Measurements from ENCODE around the gene AURKB. TPM values are rescaled to one million over a fixed set of nuclear protein-coding genes. Genes with fewer than 3 reads are reported as not detected.

AURKB gene
- total and polyA plus RNA-seq, 3 donors from 2014 or later = 2.4 to 3.7 (median 3.2) TPM

DNA sequence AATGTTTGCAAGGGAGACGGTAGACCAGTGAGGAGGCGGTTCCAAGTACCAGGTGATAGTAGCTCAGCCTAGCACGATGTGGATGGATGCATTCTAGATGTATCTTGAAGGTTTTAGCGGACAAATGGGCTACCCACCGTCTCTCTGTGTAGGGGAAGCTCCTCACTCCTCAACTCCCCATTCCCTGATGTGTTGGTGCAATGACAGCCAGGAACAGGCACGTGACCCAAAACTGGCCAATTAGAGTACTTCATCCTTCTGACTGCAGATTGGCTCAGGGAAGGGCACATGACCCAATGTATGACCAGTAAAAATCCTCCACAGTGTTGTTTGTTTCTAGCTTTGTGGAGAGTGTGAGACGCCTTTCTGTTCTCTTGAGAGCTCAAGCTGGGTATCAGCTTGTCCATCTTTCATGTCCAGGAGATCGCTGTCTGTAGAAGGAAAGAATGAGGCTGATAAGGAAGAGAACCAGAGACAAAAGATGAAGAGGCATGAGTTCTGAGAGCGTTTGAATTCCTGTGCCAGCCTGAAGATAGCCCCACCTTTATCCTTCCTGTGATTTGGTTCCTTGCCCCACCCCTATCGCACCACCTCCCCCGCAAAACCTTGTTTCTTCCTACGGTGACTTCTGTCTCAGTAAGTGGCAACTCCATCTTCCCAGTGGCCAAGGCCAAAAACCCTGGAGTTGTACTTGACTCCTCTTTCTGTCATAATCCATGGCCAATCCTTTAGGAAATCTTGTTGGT lies 18.1 kb downstream of the AURKB start:
- WGBS, 2 donors = 9 to 11% methylated on average over 12 of the region's 12 CpGs
- peaks cover 42% of the 10 kb centered on the region for H3K4me1 ChIP-seq
- H3K27me3 ChIP-seq = no peaks in the 10 kb centered on the region
- intact Hi-C loops (cut with DNase I; ENCODE audit: low total_unique reads) = no loop called here
- peak; percentile 95 for DNase-seq
- no peaks in the 10 kb centered on the region for H3K9me3 ChIP-seq
- H3K4me3 ChIP-seq = peak overlapping the region in 1 of 2 donors; percentile 42
- TF ChIP-seq CTCF (IDR thresholded peaks at IDR 0.05) = no peak
- peak; percentile 24 for TF ChIP-seq POLR2A (IDR thresholded peaks at IDR 0.05)
- peak overlapping the region; percentile 78 to 80 for H3K27ac ChIP-seq
- no peaks in the 10 kb centered on the region for H3K36me3 ChIP-seq (ENCODE audit: low read depth, missing control alignments)

DNA sequence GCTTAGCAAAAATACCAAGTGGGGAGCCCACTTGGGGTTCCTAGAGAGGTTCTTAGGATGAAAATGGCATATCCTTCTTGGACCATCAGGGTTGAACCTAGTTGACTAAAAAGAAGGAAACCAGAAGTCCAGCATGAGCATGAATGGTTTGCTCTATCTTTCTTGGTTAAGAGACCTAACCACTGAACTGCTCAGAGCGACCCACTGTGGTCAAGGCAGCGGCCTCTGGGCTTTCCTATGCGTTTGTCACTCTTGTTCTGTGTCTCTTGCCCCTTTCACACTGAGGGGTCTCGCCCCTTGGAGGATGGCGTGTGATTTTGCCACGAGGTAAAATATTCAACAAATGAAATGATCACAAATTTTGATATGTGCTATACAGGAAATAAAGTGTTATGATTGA lies 19.9 kb downstream of the AURKB start:
- H3K9me3 ChIP-seq = no peaks in the 10 kb centered on the region
- H3K4me3 ChIP-seq = peak overlapping the region in 1 of 2 donors; percentile 76
- intact Hi-C loops (cut with DNase I; ENCODE audit: low total_unique reads) = no loop called here
- WGBS, 2 donors = 28 to 34% methylated on average over 6 of the region's 6 CpGs
- H3K27me3 ChIP-seq = no peaks in the 10 kb centered on the region
- no peaks in the 10 kb centered on the region for H3K36me3 ChIP-seq (ENCODE audit: low read depth, missing control alignments)
- no peak for TF ChIP-seq CTCF (IDR thresholded peaks at IDR 0.05)
- no peak for TF ChIP-seq POLR2A (IDR thresholded peaks at IDR 0.05)
- no peak for DNase-seq
- peak overlapping the region; percentile 18 to 96 for H3K27ac ChIP-seq
- H3K4me1 ChIP-seq = peaks cover 33% of the 10 kb centered on the region

- Histone ChIP-seq H3K9me3 (no peaks in the 10 kb centered on the region), H3K27ac (peak within 1 kb of the TSS; percentile 96), H3K4me1 (peaks cover 33% of the 10 kb centered on the region), H3K36me3 (ENCODE audit: low read depth, missing control alignments) (no peaks in the 10 kb centered on the region), H3K4me3 (peak within 1 kb of the TSS; percentile 76 to 79), H3K27me3 (no peaks in the 10 kb centered on the region)
- intact Hi-C loops (cut with DNase I; ENCODE audit: low total_unique reads) = loop anchor here (5.0 to 10.0 kb wide), 2 partner anchors 32 to 65 kb away; partner anchors contain the start of gene HES7
- peak; percentile 100 for DNase-seq
- peak; percentile 6 for TF ChIP-seq POLR2A (IDR thresholded peaks at IDR 0.05)
- no peak for TF ChIP-seq CTCF (IDR thresholded peaks at IDR 0.05)
- 0 to 1% methylated on average over 15 to 59 of the region's 70 CpGs for WGBS, 2 donors
These were observed 20.5 kb downstream of the AURKB start, which contains the start of gene BORCS6 for GRCh38 chr17:8189711-8190477. BORCS6 (minus strand) TSS chr17:8190180; CDS start chr17:8190140, 40 bp downstream.

GRCh38 chr17:8189041-8189710 lies 21.2 kb downstream of the AURKB start:
- intact Hi-C loops (cut with DNase I; ENCODE audit: low total_unique reads) = loop anchor here (5.0 to 10.0 kb wide), 2 partner anchors 33 to 64 kb away; partner anchors contain the start of gene HES7
- TF ChIP-seq POLR2A (IDR thresholded peaks at IDR 0.05) (no peak), CTCF (IDR thresholded peaks at IDR 0.05) (no peak)
- H3K27ac ChIP-seq = peak overlapping the region; percentile 96
- WGBS, 2 donors = 3% methylated on average over 62 of the region's 67 CpGs; no CpG with 5 or more reads in 1 of the 2 donors
- H3K9me3 ChIP-seq = no peaks in the 10 kb centered on the region
- H3K4me3 ChIP-seq = peak overlapping the region; percentile 76 to 79
- H3K4me1 ChIP-seq = peaks cover 33% of the 10 kb centered on the region
- no peak for DNase-seq
- H3K27me3 ChIP-seq = no peaks in the 10 kb centered on the region
- no peaks in the 10 kb centered on the region for H3K36me3 ChIP-seq (ENCODE audit: low read depth, missing control alignments)

Measured in testis (tissue), 3 donors.